ENCODE results near the gene GMPS. TPM values are rescaled to one million over a fixed set of nuclear protein-coding genes. Genes with fewer than 3 reads are reported as not detected.

Gene GMPS
- polyA plus RNA-seq, 3 donors = 14.3 to 43.4 (median 27.4) TPM

GRCh38 chr3:155979746-155980145 is 109.3 kb downstream of the GMPS start:
- no peaks in the 10 kb centered on the region for H3K27me3 ChIP-seq (ENCODE audit: control insufficient read depth in 2 of 2, insufficient read depth in 2 of 2, low read length in 2 of 2)
- no peak for DNase-seq
- WGBS (ENCODE audit: insufficient coverage) = 100% methylated on average over 1 of the region's 3 CpGs
- H3K79me2 ChIP-seq (ENCODE audit: insufficient read depth, low read length) = no peaks in the 10 kb centered on the region
- H3K27ac ChIP-seq (ENCODE audit: low read depth in 1 of 2, low read length in 2 of 2) = no peak overlapping the region
- no peak overlapping the region for H2AFZ ChIP-seq (ENCODE audit: insufficient read depth, low read depth, low read length, poor library complexity, severe bottlenecking)
- H3K9me3 ChIP-seq (replicated peaks in 1 of 2; ENCODE audit: control insufficient read depth in 1 of 2, insufficient read depth in 1 of 2, low read length in 2 of 2) = no peaks in the 10 kb centered on the region
- no peak overlapping the region for H3K4me3 ChIP-seq (replicated peaks in 1 of 3; ENCODE audit: low read depth in 2 of 3, low read length in 3 of 3)
- TF ChIP-seq, protein P1, sequence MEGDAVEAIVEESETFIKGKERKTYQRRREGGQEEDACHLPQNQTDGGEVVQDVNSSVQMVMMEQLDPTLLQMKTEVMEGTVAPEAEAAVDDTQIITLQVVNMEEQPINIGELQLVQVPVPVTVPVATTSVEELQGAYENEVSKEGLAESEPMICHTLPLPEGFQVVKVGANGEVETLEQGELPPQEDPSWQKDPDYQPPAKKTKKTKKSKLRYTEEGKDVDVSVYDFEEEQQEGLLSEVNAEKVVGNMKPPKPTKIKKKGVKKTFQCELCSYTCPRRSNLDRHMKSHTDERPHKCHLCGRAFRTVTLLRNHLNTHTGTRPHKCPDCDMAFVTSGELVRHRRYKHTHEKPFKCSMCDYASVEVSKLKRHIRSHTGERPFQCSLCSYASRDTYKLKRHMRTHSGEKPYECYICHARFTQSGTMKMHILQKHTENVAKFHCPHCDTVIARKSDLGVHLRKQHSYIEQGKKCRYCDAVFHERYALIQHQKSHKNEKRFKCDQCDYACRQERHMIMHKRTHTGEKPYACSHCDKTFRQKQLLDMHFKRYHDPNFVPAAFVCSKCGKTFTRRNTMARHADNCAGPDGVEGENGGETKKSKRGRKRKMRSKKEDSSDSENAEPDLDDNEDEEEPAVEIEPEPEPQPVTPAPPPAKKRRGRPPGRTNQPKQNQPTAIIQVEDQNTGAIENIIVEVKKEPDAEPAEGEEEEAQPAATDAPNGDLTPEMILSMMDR (IDR thresholded peaks at IDR 0.05) = no peak
- H3K9ac ChIP-seq (ENCODE audit: insufficient read depth, low read length, poor library complexity, severe bottlenecking) = no peak overlapping the region
- no peaks in the 10 kb centered on the region for H3K36me3 Mint-ChIP-seq
- no peak overlapping the region for H3K4me3 Mint-ChIP-seq
- no peaks in the 10 kb centered on the region for H4K20me1 ChIP-seq (ENCODE audit: insufficient read depth, low read length)
- no peaks in the 10 kb centered on the region for H3K4me1 Mint-ChIP-seq
- no peaks in the 10 kb centered on the region for H3K4me1 ChIP-seq (ENCODE audit: control insufficient read depth in 1 of 2, insufficient read depth in 2 of 2, low read length in 2 of 2)
- H3K4me2 ChIP-seq (replicated peaks; ENCODE audit: extremely low read depth, low read length, poor library complexity, severe bottlenecking) = no peak overlapping the region
- no peaks in the 10 kb centered on the region for H3K9me3 Mint-ChIP-seq
- peaks cover 0 to 3% (median 0%) of the 10 kb centered on the region in 3 donors for H3K27me3 Mint-ChIP-seq (ENCODE audit: low read depth in 3 of 3)
- intact Hi-C loops (cut with micrococcal nuclease) = no loop called here
- no peaks in the 10 kb centered on the region for H3K36me3 ChIP-seq (replicated peaks in 1 of 2; ENCODE audit: control insufficient read depth in 1 of 2, insufficient read depth in 2 of 2, low read length in 2 of 2)
- no peak overlapping the region for H3K27ac Mint-ChIP-seq

- Histone ChIP-seq H3K9me3 (replicated peaks in 1 of 2; ENCODE audit: control insufficient read depth in 1 of 2, insufficient read depth in 1 of 2, low read length in 2 of 2) (no peaks in the 10 kb centered on the region), H2AFZ (ENCODE audit: insufficient read depth, low read depth, low read length, poor library complexity, severe bottlenecking) (no peak overlapping the region), H3K27me3 (ENCODE audit: control insufficient read depth in 2 of 2, insufficient read depth in 2 of 2, low read length in 2 of 2) (no peaks in the 10 kb centered on the region), H3K4me3 (replicated peaks in 1 of 3; ENCODE audit: low read depth in 2 of 3, low read length in 3 of 3) (no peak overlapping the region), H3K27ac (ENCODE audit: low read depth in 1 of 2, low read length in 2 of 2) (no peak overlapping the region), H3K79me2 (ENCODE audit: insufficient read depth, low read length) (no peaks in the 10 kb centered on the region), H3K36me3 (replicated peaks in 1 of 2; ENCODE audit: control insufficient read depth in 1 of 2, insufficient read depth in 2 of 2, low read length in 2 of 2) (no peaks in the 10 kb centered on the region), H3K4me1 (ENCODE audit: control insufficient read depth in 1 of 2, insufficient read depth in 2 of 2, low read length in 2 of 2) (no peaks in the 10 kb centered on the region), H4K20me1 (ENCODE audit: insufficient read depth, low read length) (no peaks in the 10 kb centered on the region), H3K4me2 (replicated peaks; ENCODE audit: extremely low read depth, low read length, poor library complexity, severe bottlenecking) (no peak overlapping the region), H3K9ac (ENCODE audit: insufficient read depth, low read length, poor library complexity, severe bottlenecking) (no peak overlapping the region)
- no peaks in the 10 kb centered on the region for H3K4me1 Mint-ChIP-seq
- no peak overlapping the region for H3K27ac Mint-ChIP-seq
- H3K9me3 Mint-ChIP-seq = no peaks in the 10 kb centered on the region
- H3K36me3 Mint-ChIP-seq = no peaks in the 10 kb centered on the region
- H3K27me3 Mint-ChIP-seq (ENCODE audit: low read depth in 3 of 3) = peaks cover 0 to 3% (median 1%) of the 10 kb centered on the region in 3 donors
- no peak overlapping the region for H3K4me3 Mint-ChIP-seq
- no peak for DNase-seq
- intact Hi-C loops (cut with micrococcal nuclease) = no loop called here
- TF ChIP-seq, protein P1 (IDR thresholded peaks at IDR 0.05) = no peak
- WGBS (ENCODE audit: insufficient coverage) = no CpG with 5 or more reads among the region's 3 CpGs
Observed at GRCh38 chr3:155981669-155982068, 111.2 kb downstream of the GMPS start.

All from CD14-positive monocyte (primary cell).